ENCODE measurements around the gene OR10T2. TPM values are rescaled to one million over a fixed set of nuclear protein-coding genes. Genes with fewer than 3 reads are reported as not detected.

OR10T2 gene
- total RNA-seq: not detected in 2 replicates

GRCh38 chr1:158398818-158399514 lies at the start of gene OR10T2:
TSS of gene OR10T2 (minus strand) at chr1:158399466. CDS start at chr1:158399466, 0 bp downstream.

GRCh38 chr1:158426137-158426536 lies 26.9 kb upstream of the OR10T2 start, which contains the start of gene OR10K2:
TSS of gene OR10K2 (minus strand) at chr1:158426237. CDS start at chr1:158420866, 5,371 bp downstream.

GRCh38 chr1:158353303-158354075 lies 45.8 kb downstream of the OR10T2 start, which contains the start of gene CD1E:
TSS of gene CD1E (plus strand) at chr1:158353894. CDS start at chr1:158353989, 95 bp downstream.

Other genes with a start within 250 kb of the OR10T2 start
- 0.37 and 0.39 TPM in 2 replicates for gene CD1D, start 218.6 kb downstream of the OR10T2 start, total RNA-seq
- not detected in 2 replicates for gene CD1A, start 145.0 kb downstream of the OR10T2 start, total RNA-seq
- gene CD1C, start 109.5 kb downstream of the OR10T2 start, total RNA-seq: not detected in 2 replicates
- not detected in 2 replicates for gene CD1B, start 67.9 kb downstream of the OR10T2 start, total RNA-seq
- gene CD1E, start 45.6 kb downstream of the OR10T2 start, total RNA-seq: not detected in 2 replicates
- not detected in 2 replicates for gene OR10K2, start 26.8 kb upstream of the OR10T2 start, total RNA-seq
- not detected in 2 replicates for gene OR10K1, start 62.4 kb upstream of the OR10T2 start, total RNA-seq
- gene OR10R2, start 72.8 kb upstream of the OR10T2 start, total RNA-seq: not detected in 2 replicates
- gene OR6Y1, start 154.9 kb upstream of the OR10T2 start, total RNA-seq: not detected in 2 replicates
- not detected in 2 replicates for gene OR6P1, start 171.1 kb upstream of the OR10T2 start, total RNA-seq
- not detected in 2 replicates for gene OR10X1, start 180.4 kb upstream of the OR10T2 start, total RNA-seq
- gene OR10Z1, start 205.8 kb upstream of the OR10T2 start, total RNA-seq: not detected in 2 replicates